Fibroblast of villous mesenchyme (primary cell): ENCODE measurements around the gene CLDN15. TPM values are rescaled to one million over a fixed set of nuclear protein-coding genes. Genes with fewer than 3 reads are reported as not detected.

Experiments
- DNase-seq: peaks from one replicate; pipeline ENCODE4 v3.0.0-alpha.2; 2010; ENCODE audit warnings: low read depth
- H3K4me3 ChIP-seq: 2 replicates; pipeline ENCODE4 v1.5.1; 2011; ENCODE audit warnings: low read depth, mild to moderate bottlenecking, low read length
- total RNA-seq: library from RNA; depleted of rRNA; stranded (reverse); fragments of >200 nt; gene quantifications from 2 replicates; pipeline ENCODE4 v1.2.3, GENCODE V29; 2012
- TF ChIP-seq, protein P1 (sequence below): IDR thresholded peaks from 2 replicates; pipeline ENCODE4 v1.5.1; 2012; ENCODE audit warnings: low read depth, mild to moderate bottlenecking, low read length; ENCODE audit not compliant: insufficient read depth

Gene CLDN15
- total RNA-seq, 1 donor: 4.7 TPM

DNA sequence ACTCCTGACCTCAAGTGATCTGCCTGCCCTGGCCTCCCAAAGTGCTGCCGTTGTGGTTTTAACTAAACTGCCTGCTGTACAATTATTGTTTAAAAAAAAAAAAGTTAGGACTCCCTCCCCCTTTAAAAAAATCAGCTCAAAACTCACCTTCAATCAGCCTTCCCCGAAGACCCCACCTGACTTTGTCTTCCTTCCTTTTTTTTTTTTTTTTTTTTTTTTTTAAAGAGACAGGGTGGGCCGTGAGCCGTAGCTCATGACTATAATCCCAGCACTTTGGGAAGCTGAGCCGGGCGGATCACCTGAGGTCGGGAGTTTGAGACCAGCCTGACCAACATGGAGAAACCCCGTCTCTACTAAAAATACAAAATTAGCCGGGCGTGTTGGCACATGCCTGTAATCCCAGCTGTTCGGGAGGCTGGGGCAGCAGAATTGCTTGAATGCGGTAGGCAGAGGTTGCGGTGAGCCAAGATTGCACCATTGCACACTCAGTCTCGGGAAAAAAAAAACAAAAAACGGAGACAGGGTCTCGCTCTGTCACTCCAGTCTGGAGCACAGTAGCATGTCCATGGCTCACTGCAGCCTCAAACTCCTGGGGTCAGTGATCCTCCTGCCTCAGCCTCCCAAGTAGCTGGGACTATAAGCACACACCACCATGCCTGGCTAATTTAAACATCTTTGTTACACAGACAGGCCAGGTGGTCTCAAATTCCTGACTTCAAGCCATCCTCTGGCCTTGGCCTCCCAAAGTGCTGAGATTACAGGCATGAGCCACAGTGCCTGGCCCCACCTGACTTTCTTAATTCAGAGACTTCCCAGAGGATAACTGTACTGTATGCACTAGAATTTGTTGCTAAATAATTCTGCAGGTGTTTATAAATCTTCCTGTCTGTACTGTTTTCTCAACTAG is 4.1 kb upstream of the CLDN15 start:
- DNase-seq: no peak
- TF ChIP-seq, protein P1, sequence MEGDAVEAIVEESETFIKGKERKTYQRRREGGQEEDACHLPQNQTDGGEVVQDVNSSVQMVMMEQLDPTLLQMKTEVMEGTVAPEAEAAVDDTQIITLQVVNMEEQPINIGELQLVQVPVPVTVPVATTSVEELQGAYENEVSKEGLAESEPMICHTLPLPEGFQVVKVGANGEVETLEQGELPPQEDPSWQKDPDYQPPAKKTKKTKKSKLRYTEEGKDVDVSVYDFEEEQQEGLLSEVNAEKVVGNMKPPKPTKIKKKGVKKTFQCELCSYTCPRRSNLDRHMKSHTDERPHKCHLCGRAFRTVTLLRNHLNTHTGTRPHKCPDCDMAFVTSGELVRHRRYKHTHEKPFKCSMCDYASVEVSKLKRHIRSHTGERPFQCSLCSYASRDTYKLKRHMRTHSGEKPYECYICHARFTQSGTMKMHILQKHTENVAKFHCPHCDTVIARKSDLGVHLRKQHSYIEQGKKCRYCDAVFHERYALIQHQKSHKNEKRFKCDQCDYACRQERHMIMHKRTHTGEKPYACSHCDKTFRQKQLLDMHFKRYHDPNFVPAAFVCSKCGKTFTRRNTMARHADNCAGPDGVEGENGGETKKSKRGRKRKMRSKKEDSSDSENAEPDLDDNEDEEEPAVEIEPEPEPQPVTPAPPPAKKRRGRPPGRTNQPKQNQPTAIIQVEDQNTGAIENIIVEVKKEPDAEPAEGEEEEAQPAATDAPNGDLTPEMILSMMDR: no peak
- H3K4me3 ChIP-seq: no peak overlapping the region

DNA sequence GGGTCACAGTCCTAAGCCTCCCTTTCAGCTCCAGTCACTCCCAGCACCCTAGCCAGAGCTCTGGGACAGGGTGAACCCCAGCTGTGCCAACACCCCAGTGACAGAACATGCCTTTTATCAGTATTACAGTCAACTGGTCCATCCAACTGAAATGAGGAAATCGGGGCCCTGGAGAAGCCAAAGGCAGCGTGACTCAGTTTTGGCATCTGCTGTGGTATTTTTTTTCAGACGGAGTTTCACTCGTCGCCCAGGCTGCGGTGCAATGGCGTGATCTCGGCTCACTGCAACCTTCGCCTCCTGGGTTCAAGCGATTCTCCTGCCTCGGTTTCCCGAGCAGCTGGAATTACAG is 3.4 kb upstream of the CLDN15 start:
- no peak for DNase-seq
- TF ChIP-seq, protein P1: no peak
- H3K4me3 ChIP-seq: no peak overlapping the region

DNA sequence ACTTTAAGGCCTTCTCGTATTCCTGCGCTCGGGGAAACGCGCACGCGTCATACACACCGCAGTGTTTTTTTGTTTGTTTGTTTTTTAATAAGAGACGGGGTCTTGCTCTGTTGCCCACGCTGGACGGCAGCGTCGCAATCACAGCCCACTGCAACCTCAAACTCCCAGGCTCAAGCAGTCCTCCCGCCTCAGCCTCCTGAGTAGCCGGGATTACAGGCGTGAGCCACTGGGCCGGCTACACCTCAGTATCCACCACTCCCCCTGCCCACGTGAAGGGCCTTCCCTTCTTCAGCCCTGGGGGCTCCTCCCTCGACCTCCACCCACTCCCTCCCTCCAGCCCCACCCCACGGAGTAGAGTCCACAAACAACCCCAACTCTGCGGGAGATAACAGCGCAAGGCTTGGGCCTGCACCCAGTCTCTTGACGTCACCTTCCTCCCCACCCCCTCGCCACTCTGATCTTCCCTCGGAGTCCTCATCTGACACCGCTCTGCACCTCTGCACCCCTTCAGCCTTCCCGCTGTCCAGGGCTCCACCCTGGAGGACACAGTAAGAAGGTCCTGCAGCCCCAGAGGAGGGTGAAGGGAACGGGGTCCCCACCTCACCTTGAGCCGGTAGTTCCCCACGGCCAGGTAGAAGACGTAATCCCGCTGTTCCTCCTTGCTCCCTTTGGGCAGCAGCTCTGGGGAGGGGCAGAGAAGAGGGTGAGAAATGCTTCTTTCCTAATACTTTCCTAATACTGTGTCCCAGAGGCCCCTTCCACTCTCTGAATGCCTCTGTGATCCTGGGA is 2.8 kb upstream of the CLDN15 start:
- TF ChIP-seq, protein P1: no peak
- no peak for DNase-seq
- no peak overlapping the region for H3K4me3 ChIP-seq

DNA sequence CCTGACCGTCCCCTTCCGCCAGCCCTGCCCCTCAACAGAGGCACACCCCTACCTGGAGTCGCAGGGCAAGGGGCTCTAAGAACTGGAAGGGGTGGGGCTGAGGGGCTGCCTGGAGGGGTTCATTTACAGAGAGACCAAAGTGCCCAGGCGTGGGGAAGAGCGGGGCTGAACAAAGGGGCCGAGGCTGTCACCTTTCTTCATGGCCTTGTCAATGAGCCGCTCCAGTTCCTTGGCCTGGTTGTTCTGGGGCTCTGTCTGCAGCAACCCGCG is 2.3 kb upstream of the CLDN15 start:
- H3K4me3 ChIP-seq: no peak overlapping the region
- DNase-seq: no peak
- TF ChIP-seq, protein P1: no peak

DNA sequence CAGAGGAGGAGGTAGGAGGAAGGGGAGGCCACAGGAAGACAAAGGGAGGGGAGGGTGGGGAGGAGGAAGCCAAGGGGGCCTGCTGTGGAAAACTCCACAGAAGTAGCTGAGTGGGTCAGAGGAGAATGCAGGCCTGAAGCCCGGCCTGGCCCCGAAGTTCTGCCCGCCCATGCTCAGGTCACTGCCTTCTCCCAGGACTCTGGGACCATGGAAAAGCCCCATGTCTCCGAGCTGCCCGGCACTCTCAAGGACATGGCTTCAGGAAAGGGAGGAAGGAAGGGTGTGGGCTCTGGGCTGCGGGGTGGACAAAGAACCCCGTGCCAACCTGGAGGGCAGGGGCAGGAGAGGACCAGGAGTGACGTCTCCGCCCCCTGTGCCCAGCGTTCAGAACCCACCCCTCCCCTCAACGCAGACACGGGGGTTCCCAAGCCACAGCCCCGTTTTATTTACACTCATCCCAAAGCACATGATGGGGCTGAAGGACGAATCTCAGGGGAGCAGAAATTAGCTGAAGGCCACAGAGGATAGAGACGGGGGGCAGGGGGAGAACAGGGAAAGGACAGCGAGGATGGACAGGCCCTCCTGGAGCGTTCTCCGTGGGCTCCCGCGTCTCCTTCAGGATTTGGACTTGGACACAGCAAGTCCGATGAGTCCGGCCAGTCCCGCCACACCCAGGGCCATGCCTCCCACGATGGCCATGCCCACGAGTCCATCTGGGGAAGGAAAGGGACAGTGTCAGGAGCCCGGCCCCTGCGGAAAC is 1.8 kb upstream of the CLDN15 start:
- no peak for DNase-seq
- TF ChIP-seq, protein P1: no peak
- H3K4me3 ChIP-seq: no peak overlapping the region

DNA sequence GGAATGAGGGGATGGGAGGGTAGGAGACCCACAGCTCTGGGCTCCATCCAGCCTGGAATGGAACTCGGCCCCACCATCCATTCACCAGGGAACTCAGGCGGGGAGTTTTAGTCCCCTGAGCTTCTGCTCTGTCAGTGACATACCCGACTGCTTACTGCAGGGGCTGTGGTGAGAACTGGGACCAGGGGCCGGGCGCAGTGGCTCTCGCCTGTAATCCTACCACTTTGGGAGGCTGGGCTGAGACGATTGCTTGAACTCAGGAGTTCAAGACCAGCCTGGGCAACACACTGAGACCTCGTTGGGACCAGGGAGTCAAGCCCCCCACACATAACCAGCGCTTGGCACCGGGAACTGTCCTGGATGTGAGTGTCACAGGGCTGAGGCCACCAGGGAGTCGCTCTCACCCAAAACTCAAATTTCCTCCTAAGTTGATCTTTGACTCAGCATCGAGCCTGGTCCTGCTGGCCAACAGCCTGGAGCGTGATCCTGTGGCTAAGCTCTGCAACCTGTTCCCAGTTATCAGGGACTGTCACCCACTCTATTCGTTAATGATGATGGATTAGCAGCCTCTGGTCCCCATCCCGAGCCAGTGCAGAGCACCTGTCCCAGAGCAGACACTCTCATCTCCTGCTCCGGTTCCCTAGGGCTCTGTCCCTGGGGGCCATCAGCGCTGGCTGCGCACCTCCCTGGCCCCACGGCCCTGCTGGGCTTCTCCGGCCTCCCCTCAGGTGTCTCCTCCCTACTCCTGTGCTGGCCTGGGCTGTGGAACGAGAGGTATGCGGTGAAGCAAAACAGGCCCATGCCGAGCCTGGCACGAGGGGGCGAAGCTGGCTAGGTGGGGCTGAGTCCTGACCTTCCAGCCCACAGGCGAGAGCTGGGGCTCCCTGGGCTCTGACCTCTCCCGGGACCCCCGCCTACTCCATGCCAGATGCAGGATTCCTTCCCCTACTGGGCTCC is 902 bp upstream of the CLDN15 start:
- DNase-seq: no peak
- H3K4me3 ChIP-seq: no peak overlapping the region
- TF ChIP-seq, protein P1: no peak
